Thoracic aorta (tissue), 2 donors: ENCODE results near the gene PRSS22. TPM values are rescaled to one million over a fixed set of nuclear protein-coding genes. Genes with fewer than 3 reads are reported as not detected.

ENCODE experiments used
- ATAC-seq: fragments of 150-250 bp; one replicate; pipeline ENCODE4 v1.8.0; 2017; ENCODE audit warnings: low read depth; ENCODE audit not compliant: insufficient number of reproducible peaks, low FRiP score
- DNase-seq: peaks from one replicate; pipeline ENCODE4 v3.0.0-alpha.2; 2020; ENCODE audit warnings: low spot score
- H3K27ac ChIP-seq, 2 donors: fragments of 200-600 bp; sonication (generic); 1 replicate in 1 of 2; 2 replicates in 1 of 2; pipeline ENCODE4 v1.5.1; 2016; ENCODE audit warnings: mild to moderate bottlenecking in 2 of 2, moderate library complexity in 2 of 2
- H3K27me3 ChIP-seq: fragments of 200-600 bp; sonication (generic); replicated peaks from 2 replicates; pipeline ENCODE4 v1.6.0; 2016; ENCODE audit warnings: mild to moderate bottlenecking; ENCODE audit not compliant: insufficient read depth
- H3K36me3 ChIP-seq: fragments of 200-600 bp; sonication (generic); one replicate; pipeline ENCODE4 v1.5.1; 2016
- H3K4me1 ChIP-seq, 2 donors: fragments of 200-600 bp; sonication (generic); 1 replicate in 1 of 2; 2 replicates in 1 of 2; pipeline versions ENCODE4 v1.5.1 to v1.6.0; 2016; ENCODE audit warnings: low read depth in 2 of 2, mild to moderate bottlenecking in 1 of 2; ENCODE audit not compliant: control insufficient read depth in 1 of 2
- H3K4me3 ChIP-seq: fragments of 200-600 bp; sonication (generic); 2 replicates; pipeline ENCODE4 v1.5.1; 2016; ENCODE audit warnings: mild to moderate bottlenecking
- H3K9me3 ChIP-seq: fragments of 200-600 bp; sonication (generic); 2 replicates; pipeline ENCODE4 v1.5.1; 2016
- total RNA-seq, 2 donors: library from RNA; depleted of rRNA; stranded (reverse); fragments of >200 nt; gene quantifications; one replicate each; pipeline versions ENCODE4 v1.1.0 to v1.2.3, GENCODE V29; 2016
- TF ChIP-seq, protein P1 (sequence below): fragments of 200-600 bp; sonication (generic); IDR thresholded peaks from one replicate; pipeline ENCODE4 v1.5.1; 2019; ENCODE audit warnings: antibody characterized with exemption

PRSS22 gene
- total RNA-seq, 2 donors from 2014 or later = not detected

DNA sequence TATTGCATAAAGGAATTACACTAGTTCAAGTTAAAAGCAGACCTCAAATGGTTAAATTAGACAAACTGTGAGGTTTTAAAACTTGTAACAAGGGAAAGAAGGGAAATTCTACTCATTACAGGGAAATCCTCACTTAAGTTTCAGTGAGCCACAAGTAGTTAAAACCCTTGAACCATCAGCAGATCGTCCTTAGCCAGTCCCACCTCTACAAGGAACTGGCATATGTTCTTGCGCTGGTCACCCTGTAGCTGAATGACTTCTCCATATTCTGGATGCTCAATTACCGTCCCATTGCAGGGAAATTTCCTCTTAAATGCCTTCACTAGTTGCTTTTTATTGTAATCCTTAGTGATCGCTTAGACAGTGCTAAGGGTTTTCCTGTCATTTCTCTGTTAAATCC is 35.5 kb downstream of the PRSS22 start:
- no peaks in the 10 kb centered on the region for H3K9me3 ChIP-seq
- no peaks in the 10 kb centered on the region for H3K36me3 ChIP-seq
- TF ChIP-seq, protein P1, sequence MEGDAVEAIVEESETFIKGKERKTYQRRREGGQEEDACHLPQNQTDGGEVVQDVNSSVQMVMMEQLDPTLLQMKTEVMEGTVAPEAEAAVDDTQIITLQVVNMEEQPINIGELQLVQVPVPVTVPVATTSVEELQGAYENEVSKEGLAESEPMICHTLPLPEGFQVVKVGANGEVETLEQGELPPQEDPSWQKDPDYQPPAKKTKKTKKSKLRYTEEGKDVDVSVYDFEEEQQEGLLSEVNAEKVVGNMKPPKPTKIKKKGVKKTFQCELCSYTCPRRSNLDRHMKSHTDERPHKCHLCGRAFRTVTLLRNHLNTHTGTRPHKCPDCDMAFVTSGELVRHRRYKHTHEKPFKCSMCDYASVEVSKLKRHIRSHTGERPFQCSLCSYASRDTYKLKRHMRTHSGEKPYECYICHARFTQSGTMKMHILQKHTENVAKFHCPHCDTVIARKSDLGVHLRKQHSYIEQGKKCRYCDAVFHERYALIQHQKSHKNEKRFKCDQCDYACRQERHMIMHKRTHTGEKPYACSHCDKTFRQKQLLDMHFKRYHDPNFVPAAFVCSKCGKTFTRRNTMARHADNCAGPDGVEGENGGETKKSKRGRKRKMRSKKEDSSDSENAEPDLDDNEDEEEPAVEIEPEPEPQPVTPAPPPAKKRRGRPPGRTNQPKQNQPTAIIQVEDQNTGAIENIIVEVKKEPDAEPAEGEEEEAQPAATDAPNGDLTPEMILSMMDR = no peak
- ATAC-seq = no peak
- H3K27me3 ChIP-seq = no peaks in the 10 kb centered on the region
- no peak for DNase-seq
- H3K4me1 ChIP-seq = no peaks in the 10 kb centered on the region
- H3K27ac ChIP-seq = no peak overlapping the region
- H3K4me3 ChIP-seq = no peak overlapping the region

DNA sequence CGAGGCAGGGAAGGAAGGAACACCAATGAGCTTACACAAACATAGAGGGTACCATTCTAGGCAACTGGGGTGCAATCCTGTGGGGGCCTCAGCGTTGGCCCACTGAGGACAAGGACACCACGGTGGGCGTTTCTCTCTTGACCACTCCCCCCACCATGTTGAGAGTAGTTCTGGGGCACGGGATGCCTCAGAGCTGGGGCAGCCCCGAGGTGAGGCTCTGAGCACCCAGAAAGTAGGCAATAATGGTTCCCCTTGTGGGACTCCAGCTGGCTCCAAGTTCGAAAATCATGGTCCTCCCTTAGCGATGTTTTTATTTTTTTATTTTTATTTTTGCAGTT is 35.8 kb downstream of the PRSS22 start:
- H3K4me1 ChIP-seq = no peaks in the 10 kb centered on the region
- ATAC-seq (no peak), DNase-seq (no peak)
- H3K36me3 ChIP-seq = no peaks in the 10 kb centered on the region
- H3K4me3 ChIP-seq = no peak overlapping the region
- no peak overlapping the region for H3K27ac ChIP-seq
- no peaks in the 10 kb centered on the region for H3K27me3 ChIP-seq
- no peaks in the 10 kb centered on the region for H3K9me3 ChIP-seq
- TF ChIP-seq, protein P1 = no peak

DNA sequence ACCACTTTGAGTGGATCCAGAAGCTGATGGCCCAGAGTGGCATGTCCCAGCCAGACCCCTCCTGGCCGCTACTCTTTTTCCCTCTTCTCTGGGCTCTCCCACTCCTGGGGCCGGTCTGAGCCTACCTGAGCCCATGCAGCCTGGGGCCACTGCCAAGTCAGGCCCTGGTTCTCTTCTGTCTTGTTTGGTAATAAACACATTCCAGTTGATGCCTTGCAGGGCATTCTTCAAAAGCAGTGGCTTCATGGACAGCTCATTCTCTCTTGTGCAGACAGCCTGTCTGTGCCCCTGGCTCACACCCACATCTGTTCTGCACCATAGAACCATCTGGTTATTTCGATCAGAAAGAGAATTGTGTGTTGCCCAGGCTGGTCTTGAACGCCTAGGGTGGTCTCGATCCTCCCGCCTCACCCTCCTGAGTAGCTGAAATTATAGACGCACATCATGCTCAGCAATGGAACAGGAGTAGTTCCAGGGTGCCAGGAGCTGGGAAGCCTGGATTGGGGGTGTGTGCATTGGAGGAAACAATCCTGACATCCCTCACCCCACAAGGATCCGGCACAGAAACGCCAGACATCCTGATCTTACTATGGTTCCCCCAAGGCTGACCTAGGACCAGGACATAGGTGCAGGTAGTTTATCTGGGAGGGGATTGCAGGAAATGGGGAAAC is 36.3 kb downstream of the PRSS22 start:
- Histone ChIP-seq H3K4me1 (no peaks in the 10 kb centered on the region), H3K4me3 (no peak overlapping the region), H3K27ac (no peak overlapping the region), H3K9me3 (no peaks in the 10 kb centered on the region), H3K36me3 (no peaks in the 10 kb centered on the region), H3K27me3 (no peaks in the 10 kb centered on the region)
- DNase-seq (no peak), ATAC-seq (no peak)
- TF ChIP-seq, protein P1 = no peak

DNA sequence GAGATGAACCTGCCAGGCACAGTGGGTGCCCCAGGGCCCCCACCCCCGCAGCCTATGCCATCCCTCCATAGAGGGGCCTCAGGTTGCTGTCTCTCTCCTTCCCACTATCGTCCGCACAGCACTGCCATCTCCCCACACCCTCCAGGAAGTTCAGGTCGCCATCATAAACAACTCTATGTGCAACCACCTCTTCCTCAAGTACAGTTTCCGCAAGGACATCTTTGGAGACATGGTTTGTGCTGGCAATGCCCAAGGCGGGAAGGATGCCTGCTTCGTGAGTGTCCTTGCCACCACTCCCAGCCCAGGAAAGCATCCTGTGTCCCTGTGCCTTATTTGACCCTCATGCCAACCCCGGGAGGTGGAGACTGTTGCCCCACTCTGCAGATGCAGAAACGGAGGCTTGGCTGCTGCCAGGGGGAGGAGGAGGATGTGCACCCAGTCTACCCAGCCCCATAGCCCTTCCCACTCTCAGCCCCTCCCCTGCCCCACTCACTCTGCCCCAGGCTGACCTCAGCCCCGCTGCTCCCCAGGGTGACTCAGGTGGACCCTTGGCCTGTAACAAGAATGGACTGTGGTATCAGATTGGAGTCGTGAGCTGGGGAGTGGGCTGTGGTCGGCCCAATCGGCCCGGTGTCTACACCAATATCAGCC is 37.0 kb downstream of the PRSS22 start:
- Histone ChIP-seq H3K36me3 (no peaks in the 10 kb centered on the region), H3K9me3 (no peaks in the 10 kb centered on the region), H3K4me1 (no peaks in the 10 kb centered on the region), H3K27ac (no peak overlapping the region), H3K27me3 (no peaks in the 10 kb centered on the region), H3K4me3 (no peak overlapping the region)
- TF ChIP-seq, protein P1 = no peak
- ATAC-seq = no peak
- DNase-seq = no peak

DNA sequence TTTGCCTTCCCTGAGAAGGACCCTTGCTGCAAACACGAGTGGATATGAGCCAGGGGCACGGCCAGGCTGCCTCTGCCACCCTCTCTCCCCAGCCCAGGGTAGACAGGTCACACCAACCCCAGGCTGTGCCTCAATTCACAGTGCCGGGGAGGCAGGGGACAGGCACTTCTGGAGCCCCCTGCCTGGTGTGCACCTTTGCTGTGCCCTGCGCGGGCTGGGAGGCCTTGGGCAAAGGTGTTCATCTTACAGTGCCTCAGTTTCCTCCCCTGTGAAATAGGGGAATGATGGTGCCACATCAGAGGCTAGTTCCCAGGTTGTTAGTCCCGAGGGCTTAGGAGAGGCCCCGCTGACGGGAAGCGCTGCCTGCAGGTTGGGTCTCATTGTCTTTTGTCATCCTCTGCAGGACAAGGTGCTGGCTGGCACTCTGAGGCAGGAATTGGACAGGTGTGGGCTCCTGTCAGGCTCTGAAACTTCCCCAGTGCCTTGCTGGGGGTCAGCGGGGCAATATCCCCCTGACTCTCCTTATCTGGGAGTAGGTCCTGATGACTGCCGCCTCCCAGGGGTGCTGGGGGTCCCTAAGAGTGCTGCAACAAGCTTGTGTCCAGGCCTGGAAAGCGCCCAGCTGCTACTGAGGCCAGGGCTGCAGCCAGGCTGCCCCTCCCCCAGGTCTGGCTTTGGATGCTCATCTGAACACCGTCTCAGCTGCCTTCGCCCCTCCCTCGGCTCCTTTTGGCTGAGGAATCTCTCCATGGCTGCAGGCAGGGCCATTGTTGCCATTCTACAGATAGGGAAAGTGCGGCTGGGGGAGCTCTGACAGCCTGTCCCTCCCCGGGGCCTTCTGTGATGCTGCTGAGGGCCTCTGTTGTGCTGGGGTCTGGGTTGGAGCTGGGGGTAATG is 37.8 kb downstream of the PRSS22 start:
- ATAC-seq (no peak), DNase-seq (no peak)
- Histone ChIP-seq H3K4me3 (no peak overlapping the region), H3K27ac (no peak overlapping the region), H3K27me3 (no peaks in the 10 kb centered on the region), H3K36me3 (no peaks in the 10 kb centered on the region), H3K9me3 (no peaks in the 10 kb centered on the region), H3K4me1 (no peaks in the 10 kb centered on the region)
- TF ChIP-seq, protein P1 = no peak
